NCI-H2196 (cell line): Measurements from ENCODE around the gene MEN1.
"Not testable (repeated sequence)": the region's sequence is repeated elsewhere in the genome, so short reads cannot be mapped to it uniquely, and the experiment has no call there.

Source experiments
- DNase-seq: peaks from one replicate; lab custom pipeline; 2025; ENCODE audit not compliant: unreplicated experiment; lab: John Stamatoyannopoulos, UW

MEN1 gene

DNA sequence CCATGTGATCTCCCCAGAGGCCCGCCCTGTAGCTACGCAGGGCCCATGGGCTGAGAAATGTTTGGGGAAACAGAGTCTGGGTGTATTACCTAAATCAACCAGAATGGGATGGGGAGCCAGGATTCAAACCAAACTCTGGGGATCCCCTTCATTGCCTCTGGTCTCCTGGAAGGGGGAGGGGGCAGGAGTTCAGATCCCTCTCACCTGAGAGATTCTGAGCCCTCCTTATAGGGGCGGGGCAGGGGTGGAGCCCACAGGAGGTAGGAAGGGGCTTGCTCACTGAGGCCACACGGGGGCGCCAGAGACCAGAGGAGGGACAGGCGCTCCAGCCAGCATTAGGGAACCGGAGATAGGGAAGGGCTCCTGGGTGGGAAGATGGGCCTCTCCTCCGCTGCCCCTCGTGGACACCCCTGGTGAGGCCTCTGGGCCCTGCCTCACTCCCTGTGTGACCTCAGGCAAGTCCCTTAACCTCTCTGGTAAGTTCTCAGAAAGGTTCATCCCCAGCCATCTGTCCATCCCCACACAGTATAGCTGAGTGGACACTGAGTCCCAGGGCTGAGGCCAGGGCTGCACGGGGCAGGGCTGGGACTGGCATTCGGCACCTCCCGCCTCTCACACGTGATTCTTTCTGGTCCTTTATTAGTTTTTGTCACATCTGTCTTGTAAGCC lies 36.8 kb upstream of the MEN1 start:
- peak; percentile 98 for DNase-seq

DNA sequence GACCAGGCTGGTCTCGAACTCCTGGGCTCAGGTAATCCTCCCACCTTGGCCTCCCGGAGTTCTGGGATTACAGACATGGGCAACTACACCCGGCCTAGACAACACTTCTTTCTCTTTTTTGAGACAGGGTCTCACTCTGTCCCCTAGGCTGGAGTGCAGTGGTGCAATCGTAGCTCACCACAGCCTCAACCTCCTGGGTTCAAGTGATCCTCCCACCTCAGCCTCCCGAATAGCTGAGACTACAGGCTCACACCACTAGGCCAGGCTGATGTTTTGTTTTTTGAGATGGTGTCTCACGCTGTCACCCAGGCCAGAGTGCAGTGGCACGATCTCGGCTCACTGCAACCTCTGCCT lies 35.4 kb upstream of the MEN1 start:
- DNase-seq = not testable (repeated sequence)

DNA sequence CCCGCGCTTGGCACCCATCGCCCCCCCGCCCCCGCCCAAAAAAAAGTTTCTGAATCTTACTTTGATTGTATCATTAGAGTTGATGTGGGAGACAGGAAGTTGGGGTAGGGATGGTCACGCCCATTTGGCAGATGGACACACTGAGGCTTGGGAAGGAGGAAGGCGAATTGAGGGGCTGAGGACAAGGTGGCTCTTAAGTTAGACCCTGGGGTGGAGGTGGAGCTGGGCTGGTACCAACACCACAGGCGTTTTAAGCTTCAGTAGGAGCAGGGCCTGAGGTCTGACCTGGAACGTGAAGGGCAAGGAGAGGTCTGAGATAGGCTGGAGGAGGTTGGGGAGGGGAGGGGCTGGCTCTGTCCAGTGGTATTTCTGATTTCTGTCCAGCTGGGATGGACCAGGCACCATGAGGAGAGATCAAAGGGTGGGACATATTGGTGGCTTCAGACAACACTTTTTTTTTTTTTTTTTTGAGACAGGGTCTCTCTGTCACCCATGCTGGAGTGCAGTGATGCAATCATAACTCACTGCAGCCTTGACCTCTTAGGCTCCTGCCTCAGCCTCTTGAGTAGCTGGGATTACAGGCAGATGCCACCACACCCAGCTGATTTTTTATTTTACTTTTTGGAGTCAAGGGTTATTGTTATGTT lies 34.9 kb upstream of the MEN1 start:
- DNase-seq = no peak

DNA sequence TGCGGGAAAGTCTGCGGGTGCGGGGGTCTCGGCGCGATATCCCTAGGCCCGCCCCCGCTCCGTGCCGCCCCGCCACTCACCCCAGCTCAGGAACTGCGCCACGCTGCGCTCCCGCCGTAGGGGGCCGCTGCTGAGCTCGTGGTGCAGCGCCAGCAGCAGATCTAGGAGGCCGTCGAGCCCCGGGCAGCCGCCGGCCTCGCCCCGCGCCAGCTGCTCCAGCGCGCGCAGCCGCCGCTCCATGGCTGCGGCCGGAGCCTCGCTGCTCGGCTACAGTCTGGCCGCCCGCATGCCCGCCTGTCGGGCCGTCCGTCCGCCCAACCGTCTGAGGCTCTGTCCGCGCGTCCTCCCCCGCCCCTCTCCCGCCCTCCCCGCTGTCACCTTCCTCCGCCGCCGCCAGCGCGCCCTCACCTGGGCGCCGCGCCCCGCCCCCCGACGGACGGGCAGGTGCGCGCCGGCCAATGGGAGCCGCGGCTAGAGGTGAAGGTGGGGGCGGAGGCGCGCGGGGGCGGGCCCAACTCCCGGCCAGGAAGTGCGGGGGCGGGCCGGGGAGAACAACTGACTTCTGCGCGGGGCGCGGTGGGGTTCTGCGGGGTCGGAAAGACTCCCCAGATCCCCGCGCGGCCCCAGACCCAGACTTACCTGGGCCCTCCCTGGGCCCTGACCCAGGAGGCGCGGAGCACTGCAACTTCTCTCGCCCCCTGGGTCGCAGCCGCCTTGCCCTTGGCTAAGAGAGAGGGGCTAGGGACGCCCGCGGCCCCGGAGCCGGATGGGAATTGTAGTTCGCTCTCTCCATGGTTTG lies 34.2 kb upstream of the MEN1 start, which contains the start of gene CDC42BPG:
TSS of gene CDC42BPG (minus strand) at position 324 of the 799 bp plus-strand sequence. CDS start at position 240, 84 bp downstream.
- peak; percentile 93 for DNase-seq

DNA sequence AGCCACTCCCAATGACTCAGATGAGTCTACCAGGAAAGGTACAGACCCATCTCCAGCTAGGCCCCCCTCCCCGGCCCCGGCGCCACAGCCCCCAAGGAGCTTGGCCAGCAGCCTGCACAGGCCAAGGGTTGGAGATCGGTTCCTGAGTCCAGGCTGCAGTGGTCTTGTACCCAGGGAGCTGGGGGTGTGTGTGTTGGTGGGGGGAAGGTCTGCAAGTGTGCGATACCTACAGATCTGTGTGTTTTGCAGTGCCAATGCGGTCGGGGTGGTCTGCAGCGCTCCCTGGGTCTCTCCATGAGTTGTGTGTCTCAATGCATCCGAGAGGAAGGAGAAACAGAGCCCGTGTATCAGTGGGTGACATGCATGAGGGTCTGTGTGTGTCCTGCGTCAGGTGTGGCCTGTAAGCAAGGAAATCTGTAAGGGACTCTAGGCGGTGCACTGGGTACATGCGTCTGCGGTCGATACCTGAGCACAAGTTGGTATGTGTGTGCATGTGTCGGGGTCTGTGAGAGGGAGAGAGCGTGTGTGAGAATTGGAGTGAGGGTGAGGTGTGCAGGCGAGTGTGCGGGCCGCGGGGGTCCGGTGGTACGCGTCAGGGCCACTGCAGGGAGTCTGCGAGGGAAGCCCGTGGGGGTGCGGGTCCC lies 33.5 kb upstream of the MEN1 start:
- no peak for DNase-seq

DNA sequence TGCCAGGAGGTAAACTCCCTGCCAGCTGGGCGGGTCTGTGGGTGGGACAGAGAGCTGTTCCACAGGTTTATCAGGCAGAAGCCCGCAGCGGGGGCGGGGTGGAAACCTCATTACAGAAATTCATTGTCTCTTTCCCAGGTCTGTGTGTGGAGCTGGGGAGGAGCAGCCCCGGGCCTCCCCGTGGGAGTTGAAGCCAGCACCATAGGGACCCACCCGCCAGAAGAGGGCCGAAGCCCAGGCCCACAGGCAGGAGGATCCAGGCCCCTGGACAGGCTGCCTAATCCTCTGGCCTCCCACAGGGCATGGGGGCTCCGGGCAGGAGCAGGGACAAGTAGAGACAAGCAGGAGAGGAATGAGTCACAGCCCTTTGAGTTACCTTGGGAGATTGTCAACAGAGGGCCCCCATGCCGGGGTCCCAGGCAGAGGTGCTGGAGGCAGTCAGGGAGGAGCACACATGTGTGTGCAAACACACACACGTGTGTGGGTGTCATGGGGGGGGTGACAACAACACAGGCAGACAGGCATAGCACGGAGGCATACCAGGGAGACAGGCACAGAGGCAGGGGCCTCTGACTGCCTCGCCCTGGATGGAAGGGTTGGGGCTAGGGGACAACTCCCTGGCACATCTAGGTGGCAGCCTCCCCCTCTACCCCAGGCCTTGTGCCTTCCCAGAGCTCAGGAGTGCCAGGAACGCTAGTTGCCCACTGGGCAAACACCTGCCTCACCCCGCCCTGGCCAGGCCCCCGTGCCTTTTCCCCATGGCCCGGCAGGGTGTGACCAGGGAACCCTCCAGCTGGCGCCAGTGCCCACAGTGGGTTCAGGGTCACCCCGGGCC lies 32.7 kb upstream of the MEN1 start:
- no peak for DNase-seq

DNA sequence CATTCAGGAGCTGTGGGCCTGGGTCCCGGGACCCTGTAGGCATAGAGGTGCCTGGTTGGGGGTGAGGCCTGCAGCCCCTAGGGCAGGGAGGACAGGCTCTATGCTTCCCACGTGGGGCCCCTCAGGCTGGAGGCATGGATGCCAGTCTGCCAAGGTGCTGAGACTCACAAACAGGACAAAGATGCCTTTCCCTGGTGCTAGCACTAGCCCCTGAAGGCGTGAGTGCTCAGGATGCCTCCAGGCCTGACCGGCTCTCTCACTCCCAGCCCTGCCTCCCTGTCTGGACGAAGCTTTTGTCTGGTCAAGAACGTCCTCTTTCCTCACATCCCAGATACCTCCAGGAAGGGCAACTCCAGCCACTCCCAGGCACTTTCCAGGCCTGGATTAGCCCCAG lies 32.0 kb upstream of the MEN1 start:
- DNase-seq = no peak

DNA sequence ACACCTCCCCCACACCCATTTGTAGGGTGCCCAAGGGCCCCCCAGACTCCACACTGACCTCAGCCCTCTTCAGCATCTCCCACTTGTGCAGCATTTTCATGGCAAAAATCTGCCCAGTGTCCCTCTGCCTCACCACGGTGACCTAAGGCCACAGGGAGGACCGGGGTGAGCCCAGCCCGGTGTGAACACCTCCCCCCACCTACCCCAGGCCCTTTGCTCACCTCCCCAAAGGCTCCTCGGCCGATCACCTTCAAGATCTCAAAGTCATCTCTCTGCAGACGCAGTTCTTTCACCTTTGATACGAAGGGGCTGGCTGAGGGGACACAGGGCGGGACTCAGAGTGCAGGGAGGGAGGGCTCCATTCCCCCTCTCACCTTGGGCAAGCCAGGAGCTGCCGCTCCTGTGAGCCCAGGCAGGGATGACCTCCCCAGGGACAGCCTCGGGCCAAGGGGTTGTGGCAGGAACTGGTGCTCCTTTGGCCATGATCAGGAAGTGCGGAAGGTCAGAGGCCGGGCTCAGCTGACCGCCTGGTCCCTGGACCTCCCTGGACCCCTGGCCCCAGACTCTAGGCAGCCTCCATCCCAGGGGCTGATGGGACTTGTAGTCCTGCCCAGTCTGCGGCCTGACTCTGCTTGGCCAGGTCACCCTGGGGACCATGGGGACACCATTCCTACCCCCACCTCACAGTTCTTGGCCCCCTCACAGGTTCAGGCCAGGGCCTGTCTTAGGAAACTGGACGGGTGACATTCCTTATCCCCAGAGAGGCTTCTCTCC lies 31.4 kb upstream of the MEN1 start:
- no peak for DNase-seq

DNA sequence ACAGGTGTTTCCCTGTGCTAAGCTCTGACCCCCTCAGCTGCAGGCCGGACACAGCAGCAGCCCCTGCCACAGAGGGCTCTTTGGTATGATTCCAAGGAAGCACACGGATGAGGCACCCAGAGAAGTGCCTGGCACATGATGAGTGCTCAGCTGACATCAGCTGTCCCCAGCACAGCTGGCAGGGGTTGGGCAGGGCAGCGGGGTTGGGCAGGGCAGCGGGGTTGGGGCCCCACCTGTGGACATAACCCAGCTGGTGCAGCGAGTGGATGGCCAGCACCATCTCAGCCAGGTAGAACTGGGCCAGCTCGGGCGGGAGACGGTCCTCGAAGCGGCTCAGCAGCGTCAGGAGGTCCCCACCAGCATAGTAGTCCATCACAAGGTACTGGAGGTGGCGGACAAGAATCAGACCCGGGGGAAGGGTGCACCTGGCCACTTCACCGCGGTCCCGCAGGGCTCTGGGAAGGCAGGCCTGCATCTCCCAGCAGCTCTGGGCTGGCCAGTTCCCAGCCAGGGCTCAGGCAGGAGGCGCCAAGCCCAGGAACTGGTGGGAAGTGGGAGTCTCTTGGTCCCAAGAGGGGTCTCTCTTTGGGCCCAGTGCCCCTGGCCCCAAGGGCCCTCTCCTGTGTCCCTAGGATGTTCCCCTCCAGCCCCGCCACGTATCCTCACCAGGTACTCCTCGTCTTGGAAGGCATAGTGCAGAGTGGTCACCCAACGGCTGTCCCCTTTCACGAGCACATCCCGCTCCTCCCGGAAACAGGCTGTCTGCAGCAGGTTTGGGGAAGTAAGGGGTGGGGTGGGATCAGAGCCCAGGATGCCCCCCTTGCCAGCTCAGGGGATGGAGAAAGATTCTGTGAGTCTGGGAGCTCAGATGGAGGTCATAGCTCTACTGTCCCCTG lies 29.8 kb upstream of the MEN1 start:
- DNase-seq = no peak

DNA sequence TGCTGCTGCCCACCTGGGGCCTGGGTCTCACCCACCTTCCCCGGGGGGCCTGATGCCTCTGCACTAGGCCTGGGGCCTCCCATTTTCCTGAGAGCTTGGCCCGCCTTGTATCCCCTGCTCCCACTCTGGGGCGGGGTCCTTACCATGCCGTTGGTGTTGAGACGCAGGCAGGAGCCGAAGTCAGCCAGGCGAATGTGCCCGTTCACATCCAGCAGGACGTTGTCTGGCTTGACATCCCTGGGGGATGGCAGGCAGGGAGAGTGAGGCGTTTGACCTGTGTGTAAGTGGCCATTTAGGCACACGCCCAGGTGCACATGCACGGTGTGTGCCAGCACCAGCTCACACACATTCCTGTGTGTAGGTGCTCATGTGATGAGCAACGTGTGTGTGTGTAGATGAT lies 29.0 kb upstream of the MEN1 start:
- DNase-seq = no peak

DNA sequence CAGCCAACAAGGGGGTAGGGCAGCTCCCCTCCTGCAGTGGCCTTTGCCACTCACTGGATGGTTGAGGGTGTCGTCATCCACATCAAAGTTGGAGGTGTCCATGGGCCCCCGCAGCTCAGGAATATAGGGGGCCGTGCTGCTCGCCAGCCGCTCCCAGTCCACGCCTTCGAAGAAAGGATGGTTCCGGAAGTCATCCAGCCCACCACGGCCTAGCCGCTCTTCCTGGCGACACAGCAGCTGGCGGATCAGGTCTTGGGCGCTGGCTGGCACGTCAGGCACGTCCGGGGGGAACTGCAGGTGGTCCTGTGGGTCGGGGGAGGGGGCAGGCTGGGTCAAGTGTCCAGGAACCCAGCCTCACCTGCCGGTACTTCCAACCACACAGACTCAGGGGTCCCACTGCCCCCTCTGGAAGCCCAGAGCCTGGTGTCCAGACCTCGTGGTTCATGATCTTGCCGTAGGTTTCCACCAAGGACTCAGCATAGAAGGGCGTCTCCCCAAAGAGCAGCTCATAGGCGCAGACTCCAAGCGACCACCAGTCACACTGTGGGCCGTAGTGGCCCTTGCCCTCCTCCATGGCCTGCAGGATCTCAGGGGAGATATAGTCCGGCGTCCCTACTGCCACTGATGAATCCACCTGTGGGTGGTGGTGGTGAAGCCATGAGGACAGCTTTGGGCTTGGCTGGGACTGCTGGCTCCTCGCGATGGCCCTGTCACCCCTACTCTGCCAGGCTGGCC lies 28.4 kb upstream of the MEN1 start:
- DNase-seq = no peak

DNA sequence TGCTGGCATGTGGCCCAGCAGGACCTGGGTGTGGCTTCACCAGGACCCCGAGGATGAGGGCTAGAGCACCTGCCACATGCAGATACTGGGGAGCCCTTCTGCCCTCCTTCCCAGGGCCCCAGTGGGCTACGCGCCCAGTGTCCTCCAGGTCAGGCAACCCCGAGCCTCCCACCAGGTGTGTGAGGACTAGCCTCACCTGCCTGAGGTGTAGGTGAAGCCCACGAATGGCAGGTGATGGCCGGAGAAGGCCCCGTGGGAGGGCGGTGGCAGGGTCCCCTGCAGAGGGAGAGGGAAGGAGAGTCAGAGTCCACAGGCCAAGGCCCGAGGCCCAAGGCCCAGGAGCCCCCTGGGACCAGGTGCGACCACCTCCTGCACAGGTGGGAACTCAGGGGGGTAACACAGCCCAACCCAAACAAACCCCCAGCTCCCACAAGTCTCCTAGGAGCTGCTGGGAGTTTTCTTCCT lies 27.6 kb upstream of the MEN1 start:
- no peak for DNase-seq

DNA sequence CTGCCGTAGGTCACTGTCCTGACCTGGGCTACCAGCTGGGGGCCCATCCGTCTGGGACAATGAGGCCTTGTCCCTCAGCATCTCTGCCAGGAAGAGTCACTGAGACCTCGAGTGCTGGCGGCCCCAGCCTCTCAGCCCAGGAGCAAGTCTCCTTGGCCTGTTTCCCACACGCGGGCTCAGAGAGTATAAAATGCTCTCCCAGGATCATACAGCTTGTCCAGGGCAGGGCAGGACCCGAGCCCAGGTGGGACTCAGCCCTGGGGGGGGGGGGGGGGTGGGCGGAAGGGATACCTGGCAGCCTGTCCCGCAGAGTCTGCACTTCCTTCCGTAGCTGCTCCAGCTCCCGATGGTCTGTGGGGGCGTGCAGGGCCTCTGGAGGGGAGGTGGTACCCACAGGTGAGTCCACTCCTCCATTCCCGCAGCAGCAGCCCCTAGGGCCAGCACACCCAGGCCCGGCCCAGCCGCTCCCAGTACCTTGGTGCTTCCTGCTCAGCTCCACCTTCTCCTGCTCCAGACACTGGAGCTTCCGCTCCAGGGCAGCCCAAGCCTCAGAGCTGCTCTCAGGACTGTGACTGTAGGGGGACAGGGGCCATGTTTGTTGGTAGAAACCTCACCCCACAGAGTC lies 26.2 kb upstream of the MEN1 start:
- no peak for DNase-seq

DNA sequence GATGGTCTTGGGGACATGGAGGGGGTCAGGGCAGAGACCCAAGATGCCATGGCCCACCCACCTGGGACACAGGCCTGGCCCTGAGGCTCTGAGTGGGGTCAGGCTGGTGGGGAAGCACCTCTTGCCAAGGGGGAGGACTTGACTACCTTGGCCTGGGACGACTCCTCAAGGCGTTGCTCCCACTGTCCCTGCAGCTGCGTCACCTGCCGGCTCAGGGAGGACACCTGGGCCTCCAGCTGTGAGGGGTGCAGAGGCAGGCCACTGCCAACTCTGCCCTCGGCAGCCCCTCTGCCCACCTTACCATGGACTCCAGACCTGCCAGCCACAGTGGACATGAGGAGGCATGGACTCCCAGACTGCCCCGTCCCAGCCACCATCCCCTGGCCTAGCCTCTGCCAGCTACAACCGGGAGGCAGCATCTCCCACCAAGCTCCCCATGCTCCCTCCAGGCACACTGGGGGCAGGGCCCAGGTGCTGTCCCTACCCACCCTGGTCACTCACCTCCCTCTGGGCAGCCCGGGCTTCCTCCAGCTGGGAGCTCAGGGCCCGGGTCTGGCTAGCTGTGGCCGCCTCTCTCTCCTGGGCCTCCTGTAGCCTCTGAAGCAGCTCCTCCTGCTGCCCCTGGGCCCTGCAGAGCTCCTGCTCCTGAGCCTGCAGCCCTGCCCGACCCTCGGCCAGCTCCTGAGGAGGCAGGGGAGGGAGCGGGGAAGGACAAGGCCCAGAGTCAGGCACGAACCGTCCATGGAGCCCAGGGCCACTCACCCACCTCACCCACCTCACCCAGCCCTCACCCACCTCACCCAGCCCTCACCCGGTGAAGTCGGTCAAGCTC lies 25.5 kb upstream of the MEN1 start:
- no peak for DNase-seq

DNA sequence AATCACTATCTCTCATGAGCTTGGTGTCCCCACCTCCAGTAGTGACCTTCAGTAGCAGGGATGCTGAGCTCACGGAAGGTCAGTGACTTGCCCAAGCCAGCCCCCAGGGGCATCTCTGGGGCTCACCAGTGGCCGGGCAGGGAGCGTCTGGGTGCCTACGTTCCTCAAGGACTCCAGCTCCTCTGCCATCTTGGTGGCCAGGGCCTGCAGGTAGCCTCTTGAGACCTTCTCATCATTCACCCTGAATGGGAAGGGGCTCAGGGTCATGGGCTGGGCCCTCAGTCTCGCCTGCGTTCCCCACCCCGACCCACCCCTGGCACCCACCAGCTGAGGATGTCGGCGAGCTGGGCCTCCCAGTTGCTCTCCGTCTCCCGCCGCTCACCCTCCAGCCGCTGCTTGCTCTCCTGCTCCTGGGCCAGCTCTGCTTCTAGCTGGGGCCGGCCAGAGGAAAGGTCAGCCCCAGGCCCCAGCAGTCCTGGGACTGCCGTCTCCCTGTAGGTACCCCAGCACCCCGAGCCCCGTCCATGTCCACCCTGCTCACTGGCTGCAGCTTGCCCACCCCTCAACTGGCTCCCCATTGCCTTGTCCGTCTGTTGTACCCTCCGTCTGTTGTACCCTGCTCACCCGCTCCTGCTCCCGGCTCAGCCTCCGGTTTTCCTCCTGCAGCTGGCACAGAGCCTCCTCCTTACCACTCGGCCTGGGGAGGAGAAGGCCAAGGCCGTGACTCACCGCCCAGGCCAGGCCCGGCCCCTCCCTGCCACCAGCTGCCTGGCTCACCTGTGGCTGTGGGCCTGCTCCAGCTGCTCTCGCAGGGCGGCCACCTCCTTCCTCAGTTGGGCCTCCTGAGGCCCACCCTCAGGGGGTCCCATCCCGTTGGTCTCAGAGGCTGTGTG lies 24.6 kb upstream of the MEN1 start:
- DNase-seq = peak; percentile 80
